ENCODE measurements around the gene CISH. TPM values are rescaled to one million over a fixed set of nuclear protein-coding genes. Genes with fewer than 3 reads are reported as not detected.

Gene CISH
- total and polyA plus RNA-seq, 4 donors, result 1.1 to 3.2 (median 2.4) TPM

DNA sequence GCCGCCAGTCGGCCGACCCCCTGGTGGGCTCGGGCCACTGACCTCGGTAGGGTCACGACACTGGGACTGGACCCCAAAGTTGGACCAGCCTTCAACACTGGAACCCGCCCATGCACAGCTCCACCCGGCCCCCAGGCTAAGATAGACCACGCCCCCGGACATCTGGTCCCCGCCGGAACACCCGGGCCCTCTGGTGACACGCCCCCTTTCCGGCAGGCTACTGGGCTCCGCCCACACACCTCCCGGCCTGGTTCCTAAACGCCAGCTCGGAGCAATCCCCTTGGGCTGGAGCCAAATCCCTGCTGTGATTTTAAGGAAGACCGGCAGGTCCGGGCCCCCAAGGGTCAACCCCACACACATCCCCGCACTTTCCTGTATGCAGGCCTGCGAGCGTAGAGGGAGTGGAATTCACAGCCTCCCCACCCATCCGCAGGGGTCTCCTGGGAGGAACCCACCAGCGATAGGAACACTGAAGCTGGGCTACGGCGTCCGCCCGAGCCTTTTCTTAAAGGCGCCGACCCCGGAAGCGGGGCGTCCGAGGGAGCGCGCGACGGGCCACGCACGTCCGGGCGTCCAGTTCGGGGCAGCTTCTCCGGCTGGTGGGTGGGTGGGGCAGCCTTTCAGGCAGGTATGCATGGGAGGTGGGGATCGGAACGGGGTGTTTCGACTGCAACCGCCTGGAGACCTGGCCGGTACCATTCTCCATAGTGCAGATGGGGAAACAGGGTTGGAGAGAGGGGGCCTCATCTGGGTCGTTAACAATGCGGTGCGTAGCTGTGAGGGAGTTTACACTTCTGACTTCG is 42.4 kb downstream of the CISH start, which contains the start of gene HEMK1:
Gene HEMK1 (plus strand): TSS at position 576 of the 803 bp plus-strand sequence. CDS start 1,583 bp downstream, outside the sequence.
- Histone ChIP-seq H3K36me3 (ENCODE audit: control insufficient read depth, insufficient read depth, low read length) (peaks cover 39% of the 10 kb centered on the region), H3K27ac (ENCODE audit: low read depth, low read length) (peak within 1 kb of the TSS; percentile 93), H3K4me3 (ENCODE audit: low read depth, low read length) (peak within 1 kb of the TSS; percentile 92), H3K27me3 (ENCODE audit: control insufficient read depth, insufficient read depth, low read length) (no peaks in the 10 kb centered on the region), H3K9me3 (ENCODE audit: control insufficient read depth, insufficient read depth, low read length) (no peaks in the 10 kb centered on the region), H3K4me1 (ENCODE audit: control insufficient read depth, insufficient read depth, low read length) (peaks cover 45% of the 10 kb centered on the region)
- peak; percentile 84 to 98 (median 92) for DNase-seq (ENCODE audit: low read depth in 4 of 6, low spot score in 6 of 6)
- WGBS (ENCODE audit: insufficient coverage), result under 1% methylated on average over 55 of the region's 55 CpGs

DNA sequence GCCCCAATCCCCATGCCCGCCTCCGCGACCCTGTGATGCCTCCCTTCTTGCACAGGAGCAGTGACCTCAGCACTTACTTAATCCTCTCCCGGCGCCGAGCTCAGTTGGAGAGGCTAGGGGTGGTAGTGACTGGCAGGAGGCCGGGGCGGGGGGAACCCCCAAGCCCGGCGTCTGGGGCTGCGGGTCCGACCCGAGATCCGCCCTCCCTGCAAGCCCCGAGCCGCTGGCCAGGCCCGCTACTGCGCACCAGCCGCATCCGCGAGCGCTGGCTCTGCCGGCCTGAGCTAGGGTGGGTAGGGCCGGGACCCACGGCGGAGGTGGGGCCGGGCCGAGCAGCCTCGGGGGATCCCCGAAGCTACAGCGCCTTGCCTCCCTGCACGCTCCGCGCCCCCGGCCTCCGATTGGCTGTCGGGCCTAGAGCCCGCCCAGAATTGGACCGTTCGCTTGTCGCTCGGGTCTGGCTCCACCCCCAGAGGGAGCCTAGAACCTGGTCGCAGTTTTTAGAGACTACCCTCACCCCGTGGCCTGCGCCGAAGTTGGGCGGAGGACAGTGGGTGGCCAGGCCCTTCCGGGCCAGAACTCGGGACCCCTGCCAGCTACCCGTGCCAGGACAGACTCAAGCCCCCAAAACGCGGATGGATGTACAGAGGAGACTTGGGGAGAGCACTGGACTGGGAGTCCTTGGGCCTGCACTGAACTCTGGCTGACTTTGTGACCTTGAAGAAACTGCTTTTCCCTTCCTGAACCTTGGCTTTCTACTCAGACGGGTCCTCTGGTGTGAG is 44.0 kb downstream of the CISH start, which contains the start of gene C3orf18:
Gene C3orf18 (minus strand): TSS at position 362 of the 782 bp plus-strand sequence. CDS start 2,048 bp downstream, outside the sequence.
- peak; percentile 68 to 97 (median 80) for DNase-seq (ENCODE audit: low read depth in 4 of 6, low spot score in 6 of 6)
- 1% methylated on average over 44 of the region's 53 CpGs for WGBS (ENCODE audit: insufficient coverage)
- peaks cover 45% of the 10 kb centered on the region for H3K4me1 ChIP-seq (ENCODE audit: control insufficient read depth, insufficient read depth, low read length)
- H3K4me3 ChIP-seq (ENCODE audit: low read depth, low read length), result peak within 1 kb of the TSS; percentile 92
- no peaks in the 10 kb centered on the region for H3K9me3 ChIP-seq (ENCODE audit: control insufficient read depth, insufficient read depth, low read length)
- no peaks in the 10 kb centered on the region for H3K27me3 ChIP-seq (ENCODE audit: control insufficient read depth, insufficient read depth, low read length)
- peak within 1 kb of the TSS; percentile 33 for H3K27ac ChIP-seq (ENCODE audit: low read depth, low read length)
- H3K36me3 ChIP-seq (ENCODE audit: control insufficient read depth, insufficient read depth, low read length), result peaks cover 37% of the 10 kb centered on the region

DNA sequence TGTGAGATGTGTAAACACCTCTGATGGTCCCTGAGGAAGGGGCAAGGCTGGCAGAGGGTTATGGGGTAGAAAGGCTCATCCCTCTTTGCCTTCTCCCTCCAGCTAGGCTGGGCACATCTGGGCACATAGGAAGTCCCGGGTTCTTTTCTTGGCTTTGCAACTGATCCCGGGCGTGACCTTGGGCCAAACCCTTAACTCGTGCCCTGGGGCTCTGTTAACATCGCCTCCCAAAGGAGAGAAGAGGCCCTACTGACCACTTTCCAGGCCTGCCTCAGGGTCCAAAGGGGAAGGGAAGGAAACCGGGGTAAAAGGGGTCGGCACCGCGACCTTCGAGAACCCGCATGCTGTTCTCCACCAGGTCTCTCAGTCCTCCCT is 44.6 kb downstream of the CISH start:
- no peak for DNase-seq (ENCODE audit: low read depth in 4 of 6, low spot score in 6 of 6)

DNA sequence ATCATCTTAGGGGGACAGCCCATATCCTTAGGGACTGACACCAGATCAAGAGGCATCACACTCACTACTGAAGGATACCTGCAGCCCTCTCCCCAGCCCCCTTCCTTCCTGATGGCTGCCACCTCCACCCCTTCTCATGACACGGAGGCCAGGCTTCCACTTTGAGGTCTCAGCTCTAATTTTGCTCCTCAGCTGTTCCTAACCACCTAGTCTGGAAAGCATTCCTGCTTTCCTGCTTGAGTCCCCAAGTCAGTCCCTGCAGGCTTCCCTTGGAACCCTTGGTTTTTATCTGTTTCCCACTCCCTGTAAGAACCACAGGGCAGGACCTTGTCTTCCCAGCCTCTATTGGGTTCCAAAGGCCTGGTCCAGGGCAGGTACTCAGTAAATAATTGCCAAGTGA is 47.3 kb downstream of the CISH start:
- H3K27me3 ChIP-seq (ENCODE audit: control insufficient read depth, insufficient read depth, low read length), result no peaks in the 10 kb centered on the region
- H3K9me3 ChIP-seq (ENCODE audit: control insufficient read depth, insufficient read depth, low read length), result no peaks in the 10 kb centered on the region
- WGBS (ENCODE audit: insufficient coverage), result 79% methylated on average over 1 of the region's 1 CpG
- no peak overlapping the region for H3K27ac ChIP-seq (ENCODE audit: low read depth, low read length)
- H3K36me3 ChIP-seq (ENCODE audit: control insufficient read depth, insufficient read depth, low read length), result peaks cover 52% of the 10 kb centered on the region
- DNase-seq (ENCODE audit: low read depth in 4 of 6, low spot score in 6 of 6), result no peak
- H3K4me1 ChIP-seq (ENCODE audit: control insufficient read depth, insufficient read depth, low read length), result peaks cover 32% of the 10 kb centered on the region
- H3K4me3 ChIP-seq (ENCODE audit: low read depth, low read length), result no peak overlapping the region

More for the DNA sequence above, 44.6 kb downstream of the CISH start:
- Histone ChIP-seq H3K9me3 (ENCODE audit: control insufficient read depth, insufficient read depth, low read length) (no peaks in the 10 kb centered on the region), H3K27me3 (ENCODE audit: control insufficient read depth, insufficient read depth, low read length) (no peaks in the 10 kb centered on the region), H3K36me3 (ENCODE audit: control insufficient read depth, insufficient read depth, low read length) (peaks cover 37% of the 10 kb centered on the region), H3K4me3 (ENCODE audit: low read depth, low read length) (peak overlapping the region; percentile 60), H3K27ac (ENCODE audit: low read depth, low read length) (no peak overlapping the region), H3K4me1 (ENCODE audit: control insufficient read depth, insufficient read depth, low read length) (peaks cover 41% of the 10 kb centered on the region)
- WGBS (ENCODE audit: insufficient coverage), result 32% methylated on average over 10 of the region's 11 CpGs

DNA sequence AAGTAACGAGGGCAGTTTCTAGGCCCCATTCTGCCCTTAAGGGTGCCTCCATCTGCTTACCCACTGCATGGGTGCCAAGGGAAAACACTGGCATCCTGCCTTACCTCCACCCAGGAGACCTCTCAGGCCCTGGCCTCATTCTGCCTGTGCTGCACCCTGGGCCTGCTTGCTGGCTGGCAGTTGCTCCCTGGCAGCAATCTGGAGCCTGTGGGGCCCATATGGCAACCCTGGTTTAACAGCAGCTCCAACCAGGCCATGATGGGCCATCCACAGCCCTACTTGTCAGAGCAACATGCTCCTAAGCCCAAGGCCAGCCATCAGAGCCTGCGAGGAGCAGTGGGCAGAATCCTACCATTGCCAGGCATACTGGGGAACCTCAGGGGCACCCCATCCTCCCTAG is 47.7 kb downstream of the CISH start:
- no peaks in the 10 kb centered on the region for H3K27me3 ChIP-seq (ENCODE audit: control insufficient read depth, insufficient read depth, low read length)
- peaks cover 31% of the 10 kb centered on the region for H3K4me1 ChIP-seq (ENCODE audit: control insufficient read depth, insufficient read depth, low read length)
- H3K27ac ChIP-seq (ENCODE audit: low read depth, low read length), result no peak overlapping the region
- H3K9me3 ChIP-seq (ENCODE audit: control insufficient read depth, insufficient read depth, low read length), result no peaks in the 10 kb centered on the region
- 72% methylated on average over 2 of the region's 2 CpGs for WGBS (ENCODE audit: insufficient coverage)
- no peak overlapping the region for H3K4me3 ChIP-seq (ENCODE audit: low read depth, low read length)
- peak in 1 of 6 donors; percentile 18 for DNase-seq (ENCODE audit: low read depth in 4 of 6, low spot score in 6 of 6)
- peaks cover 57% of the 10 kb centered on the region for H3K36me3 ChIP-seq (ENCODE audit: control insufficient read depth, insufficient read depth, low read length)

DNA sequence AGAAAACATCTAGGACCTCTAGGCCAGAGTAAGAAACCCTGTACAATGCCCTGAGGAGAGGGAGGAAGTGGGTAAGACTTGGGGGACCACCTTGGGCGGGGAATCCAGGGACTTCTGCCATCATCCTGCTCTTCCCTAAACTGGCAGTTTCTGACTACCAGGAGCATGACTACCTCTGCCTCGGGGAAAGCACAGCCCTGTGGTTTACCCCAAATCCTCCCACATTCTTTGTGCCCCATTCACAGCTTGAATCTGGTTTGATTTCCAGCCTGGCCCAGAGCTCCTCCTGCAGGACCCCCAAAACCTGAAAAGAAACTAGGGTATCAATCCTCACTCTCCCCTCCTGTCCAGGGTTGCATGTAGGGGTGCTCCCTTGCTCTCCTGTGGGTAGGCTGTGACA is 48.7 kb downstream of the CISH start:
- H3K9me3 ChIP-seq (ENCODE audit: control insufficient read depth, insufficient read depth, low read length), result no peaks in the 10 kb centered on the region
- peaks cover 21% of the 10 kb centered on the region for H3K4me1 ChIP-seq (ENCODE audit: control insufficient read depth, insufficient read depth, low read length)
- H3K36me3 ChIP-seq (ENCODE audit: control insufficient read depth, insufficient read depth, low read length), result peaks cover 60% of the 10 kb centered on the region
- no peak overlapping the region for H3K4me3 ChIP-seq (ENCODE audit: low read depth, low read length)
- H3K27ac ChIP-seq (ENCODE audit: low read depth, low read length), result no peak overlapping the region
- H3K27me3 ChIP-seq (ENCODE audit: control insufficient read depth, insufficient read depth, low read length), result no peaks in the 10 kb centered on the region
- no peak for DNase-seq (ENCODE audit: low read depth in 4 of 6, low spot score in 6 of 6)
- WGBS (ENCODE audit: insufficient coverage), result 67% methylated on average over 2 of the region's 2 CpGs

DNA sequence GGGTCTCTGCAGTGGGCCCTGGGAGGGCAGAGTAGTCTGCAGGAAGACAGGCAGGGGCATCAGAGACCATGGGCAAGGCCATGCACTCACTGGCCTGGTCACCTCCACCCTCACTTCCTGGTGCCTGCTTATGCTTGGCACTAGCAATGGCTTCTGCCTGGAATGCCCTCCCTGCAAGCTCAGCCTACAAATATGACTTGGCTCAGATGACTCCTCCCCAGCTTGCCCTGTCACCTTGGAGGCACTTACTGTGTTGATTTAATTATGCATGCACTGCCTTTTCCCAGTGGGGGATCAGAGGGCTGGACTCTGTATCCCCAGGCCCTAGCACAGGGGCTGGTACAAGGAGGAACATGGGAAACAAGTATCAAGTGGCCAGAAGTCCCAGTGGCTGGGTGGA is 51.9 kb downstream of the CISH start:
- Histone ChIP-seq H3K27ac (ENCODE audit: low read depth, low read length) (no peak overlapping the region), H3K4me3 (ENCODE audit: low read depth, low read length) (no peak overlapping the region), H3K36me3 (ENCODE audit: control insufficient read depth, insufficient read depth, low read length) (peaks cover 50% of the 10 kb centered on the region), H3K27me3 (ENCODE audit: control insufficient read depth, insufficient read depth, low read length) (no peaks in the 10 kb centered on the region), H3K4me1 (ENCODE audit: control insufficient read depth, insufficient read depth, low read length) (peaks cover 3% of the 10 kb centered on the region), H3K9me3 (ENCODE audit: control insufficient read depth, insufficient read depth, low read length) (no peaks in the 10 kb centered on the region)
- no peak for DNase-seq (ENCODE audit: low read depth in 4 of 6, low spot score in 6 of 6)

DNA sequence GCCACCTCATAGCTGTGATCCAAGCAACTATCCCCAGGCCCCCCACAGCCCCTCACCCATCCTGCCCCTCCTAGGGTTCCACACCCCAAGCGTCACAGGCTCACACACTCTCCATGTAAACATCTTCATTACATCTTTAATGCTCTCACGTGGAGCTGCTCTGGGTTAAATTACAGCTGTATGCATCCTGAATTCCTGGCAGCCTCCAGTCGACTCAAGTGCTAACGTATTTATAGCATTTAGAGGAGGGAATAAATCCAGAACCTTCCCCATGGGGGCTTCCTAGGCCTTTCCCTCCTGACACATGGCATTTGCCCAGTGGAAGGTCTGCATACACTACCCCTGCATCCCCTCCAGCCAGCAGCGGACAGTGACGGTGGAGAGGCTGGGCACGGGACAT is 53.7 kb downstream of the CISH start:
- WGBS (ENCODE audit: insufficient coverage), result 75% methylated on average over 6 of the region's 7 CpGs
- Histone ChIP-seq H3K36me3 (ENCODE audit: control insufficient read depth, insufficient read depth, low read length) (peaks cover 35% of the 10 kb centered on the region), H3K4me1 (ENCODE audit: control insufficient read depth, insufficient read depth, low read length) (peaks cover 3% of the 10 kb centered on the region), H3K27me3 (ENCODE audit: control insufficient read depth, insufficient read depth, low read length) (no peaks in the 10 kb centered on the region), H3K9me3 (ENCODE audit: control insufficient read depth, insufficient read depth, low read length) (no peaks in the 10 kb centered on the region), H3K4me3 (ENCODE audit: low read depth, low read length) (no peak overlapping the region), H3K27ac (ENCODE audit: low read depth, low read length) (no peak overlapping the region)
- no peak for DNase-seq (ENCODE audit: low read depth in 4 of 6, low spot score in 6 of 6)

DNA sequence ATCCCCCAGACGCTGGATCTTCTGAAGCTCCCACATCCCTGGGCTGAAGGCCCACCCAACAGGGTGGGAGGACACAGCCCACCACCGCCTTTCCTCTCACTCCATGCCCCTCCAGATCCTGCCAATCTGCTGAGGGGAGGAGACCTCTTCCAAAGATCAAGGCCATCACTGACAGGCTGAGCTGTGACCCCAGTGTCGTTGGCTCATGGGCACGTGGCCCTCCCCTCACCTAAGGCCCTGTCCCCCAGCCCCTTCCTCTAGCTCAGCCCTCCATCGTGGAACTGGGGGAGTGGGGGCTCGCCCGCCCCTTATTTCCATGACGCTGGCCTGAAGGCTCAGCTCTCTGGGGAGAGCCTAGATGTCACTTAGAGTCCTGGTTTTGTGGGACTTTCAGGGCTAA is 54.5 kb downstream of the CISH start:
- DNase-seq (ENCODE audit: low read depth in 4 of 6, low spot score in 6 of 6), result no peak
- Histone ChIP-seq H3K4me1 (ENCODE audit: control insufficient read depth, insufficient read depth, low read length) (peaks cover 3% of the 10 kb centered on the region), H3K27me3 (ENCODE audit: control insufficient read depth, insufficient read depth, low read length) (no peaks in the 10 kb centered on the region), H3K9me3 (ENCODE audit: control insufficient read depth, insufficient read depth, low read length) (no peaks in the 10 kb centered on the region), H3K36me3 (ENCODE audit: control insufficient read depth, insufficient read depth, low read length) (peaks cover 29% of the 10 kb centered on the region), H3K4me3 (ENCODE audit: low read depth, low read length) (no peak overlapping the region), H3K27ac (ENCODE audit: low read depth, low read length) (no peak overlapping the region)
- WGBS (ENCODE audit: insufficient coverage), result 60% methylated on average over 6 of the region's 8 CpGs
